Endodermal cell (in vitro differentiated cells): ENCODE data around the gene STK39. TPM values are rescaled to one million over a fixed set of nuclear protein-coding genes. Genes with fewer than 3 reads are reported as not detected.

Experiments used
- DNase-seq: peaks from one replicate; pipeline ENCODE4 v3.0.0-alpha.2; 2017
- H3K27ac ChIP-seq: 2 replicates; pipeline ENCODE4 v1.5.1; 2013; ENCODE audit warnings: mild to moderate bottlenecking, low read depth, low read length, moderate library complexity
- H3K27me3 ChIP-seq: 2 replicates; pipeline ENCODE4 v1.6.1; 2013; ENCODE audit warnings: mild to moderate bottlenecking, low read length, moderate library complexity; ENCODE audit not compliant: insufficient read depth, control insufficient read depth, poor library complexity, severe bottlenecking
- H3K36me3 ChIP-seq: 2 replicates; pipeline ENCODE4 v1.7.0; 2013; ENCODE audit warnings: mild to moderate bottlenecking, low read length, moderate library complexity; ENCODE audit not compliant: control insufficient read depth, insufficient read depth
- H3K4me1 ChIP-seq: one replicate; pipeline ENCODE4 v1.7.0; 2013; ENCODE audit warnings: low read length; ENCODE audit not compliant: control insufficient read depth, insufficient read depth
- H3K4me3 ChIP-seq: 2 replicates; pipeline ENCODE4 v1.5.1; 2013; ENCODE audit warnings: mild to moderate bottlenecking, low read length, moderate library complexity
- H3K9ac ChIP-seq: 2 replicates; pipeline ENCODE4 v1.6.1; 2013; ENCODE audit warnings: mild to moderate bottlenecking, low read length, moderate library complexity; ENCODE audit not compliant: poor library complexity, severe bottlenecking; ENCODE audit errors: extremely low read depth
- H3K9me3 ChIP-seq: 2 replicates; pipeline ENCODE4 v1.6.1; 2013; ENCODE audit warnings: mild to moderate bottlenecking, low read length, moderate library complexity; ENCODE audit not compliant: control insufficient read depth
- H3K27ac Mint-ChIP-seq: 2 replicates; pipeline ENCODE4 v1.8.0; 2020; ENCODE audit warnings: mixed read lengths
- H3K27me3 Mint-ChIP-seq: 2 replicates; pipeline ENCODE4 v1.8.0; 2021; ENCODE audit warnings: mild to moderate bottlenecking, mixed read lengths; ENCODE audit not compliant: insufficient read depth
- H3K36me3 Mint-ChIP-seq: 2 replicates; pipeline ENCODE4 v1.8.0; 2020; ENCODE audit warnings: low read depth, mixed read lengths
- H3K4me1 Mint-ChIP-seq: 2 replicates; pipeline ENCODE4 v1.8.0; 2020; ENCODE audit warnings: mixed read lengths
- H3K4me3 Mint-ChIP-seq: 2 replicates; pipeline ENCODE4 v1.8.0; 2020; ENCODE audit warnings: mild to moderate bottlenecking, moderate library complexity, mixed read lengths
- H3K9me3 Mint-ChIP-seq: 2 replicates; pipeline ENCODE4 v1.8.0; 2020; ENCODE audit warnings: mild to moderate bottlenecking, mixed read lengths
- WGBS, 2 experiments: methylation state at CpG; one replicate each; pipeline versions ENCODE4 v1.1.5 to v1.1.7; 2013; ENCODE audit warnings: missing lambda C conversion rate in 2 of 2, mixed read lengths in 1 of 2; ENCODE audit not compliant: insufficient coverage in 1 of 2, insufficient read length in 1 of 2; 5-methylcytosine and 5-hydroxymethylcytosine counted together
- total RNA-seq, 2 donors: library from RNA; stranded (reverse); fragmentation: NEBNext Ultra II Directional in 1 of 2; extraction: Animal tissue kit (Norgen Biotek cat#: 25700) in 1 of 2; gene quantifications; 2 replicates in 1 of 2; 3 replicates in 1 of 2; pipeline ENCODE4 v1.2.1, GENCODE V29; 2021
- TF ChIP-seq, protein P1 (sequence below): fragments of 200-600 bp; sonication (generic); conservative IDR thresholded peaks from 2 replicates; pipeline ENCODE4 v1.5.0; 2021; ENCODE audit warnings: antibody characterized with exemption, mild to moderate bottlenecking

The STK39 gene
- total RNA-seq, 2 donors from 2014 or later = 22.3 to 31.5 TPM

DNA sequence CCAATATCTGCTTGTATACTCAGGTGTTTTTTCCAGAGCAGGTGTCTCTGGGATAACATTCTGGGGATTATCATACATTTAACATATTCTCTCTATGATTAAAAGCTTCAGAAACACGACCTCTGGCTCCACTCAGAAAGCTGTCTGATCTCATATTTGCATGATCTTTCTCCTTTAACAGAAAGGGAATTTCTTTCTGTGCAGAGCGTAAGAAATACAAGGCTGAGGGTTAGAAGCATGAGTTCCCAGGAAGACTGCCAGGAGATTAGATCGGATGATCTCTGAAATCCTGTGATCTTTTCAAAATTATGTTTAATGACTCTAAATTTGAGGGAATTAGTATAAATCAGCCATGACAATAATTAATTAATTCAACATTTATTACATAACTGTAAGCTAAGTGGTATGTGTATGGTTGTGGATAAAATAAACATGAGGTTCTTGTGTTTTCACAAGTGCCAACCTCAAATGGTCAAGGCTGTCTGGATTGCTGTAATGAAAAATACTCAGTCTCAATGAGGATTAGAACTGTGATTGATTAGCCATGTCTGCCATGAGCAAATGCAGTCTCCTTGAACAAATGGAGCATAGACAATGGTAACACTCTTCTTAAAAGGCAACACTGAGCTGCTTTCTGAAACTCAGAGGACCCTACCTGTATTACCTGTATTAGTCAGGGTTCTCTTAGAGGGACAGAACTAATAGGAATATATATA is 304.9 kb downstream of the STK39 start:
- H3K9me3 ChIP-seq = no peaks in the 10 kb centered on the region
- H3K4me3 ChIP-seq = no peak overlapping the region
- no peaks in the 10 kb centered on the region for H3K36me3 Mint-ChIP-seq
- TF ChIP-seq, protein P1, sequence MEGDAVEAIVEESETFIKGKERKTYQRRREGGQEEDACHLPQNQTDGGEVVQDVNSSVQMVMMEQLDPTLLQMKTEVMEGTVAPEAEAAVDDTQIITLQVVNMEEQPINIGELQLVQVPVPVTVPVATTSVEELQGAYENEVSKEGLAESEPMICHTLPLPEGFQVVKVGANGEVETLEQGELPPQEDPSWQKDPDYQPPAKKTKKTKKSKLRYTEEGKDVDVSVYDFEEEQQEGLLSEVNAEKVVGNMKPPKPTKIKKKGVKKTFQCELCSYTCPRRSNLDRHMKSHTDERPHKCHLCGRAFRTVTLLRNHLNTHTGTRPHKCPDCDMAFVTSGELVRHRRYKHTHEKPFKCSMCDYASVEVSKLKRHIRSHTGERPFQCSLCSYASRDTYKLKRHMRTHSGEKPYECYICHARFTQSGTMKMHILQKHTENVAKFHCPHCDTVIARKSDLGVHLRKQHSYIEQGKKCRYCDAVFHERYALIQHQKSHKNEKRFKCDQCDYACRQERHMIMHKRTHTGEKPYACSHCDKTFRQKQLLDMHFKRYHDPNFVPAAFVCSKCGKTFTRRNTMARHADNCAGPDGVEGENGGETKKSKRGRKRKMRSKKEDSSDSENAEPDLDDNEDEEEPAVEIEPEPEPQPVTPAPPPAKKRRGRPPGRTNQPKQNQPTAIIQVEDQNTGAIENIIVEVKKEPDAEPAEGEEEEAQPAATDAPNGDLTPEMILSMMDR = no peak
- no peak for DNase-seq
- H3K27ac Mint-ChIP-seq = no peak overlapping the region
- peaks cover 8% of the 10 kb centered on the region for H3K4me1 Mint-ChIP-seq
- no peaks in the 10 kb centered on the region for H3K4me1 ChIP-seq
- WGBS, 2 experiments = 89 to 92% methylated on average over 2 to 3 of the region's 3 CpGs
- no peaks in the 10 kb centered on the region for H3K27me3 Mint-ChIP-seq
- H3K27ac ChIP-seq = no peak overlapping the region
- no peak overlapping the region for H3K9ac ChIP-seq
- H3K27me3 ChIP-seq = no peaks in the 10 kb centered on the region
- H3K9me3 Mint-ChIP-seq = no peaks in the 10 kb centered on the region
- no peaks in the 10 kb centered on the region for H3K36me3 ChIP-seq
- no peak overlapping the region for H3K4me3 Mint-ChIP-seq

DNA sequence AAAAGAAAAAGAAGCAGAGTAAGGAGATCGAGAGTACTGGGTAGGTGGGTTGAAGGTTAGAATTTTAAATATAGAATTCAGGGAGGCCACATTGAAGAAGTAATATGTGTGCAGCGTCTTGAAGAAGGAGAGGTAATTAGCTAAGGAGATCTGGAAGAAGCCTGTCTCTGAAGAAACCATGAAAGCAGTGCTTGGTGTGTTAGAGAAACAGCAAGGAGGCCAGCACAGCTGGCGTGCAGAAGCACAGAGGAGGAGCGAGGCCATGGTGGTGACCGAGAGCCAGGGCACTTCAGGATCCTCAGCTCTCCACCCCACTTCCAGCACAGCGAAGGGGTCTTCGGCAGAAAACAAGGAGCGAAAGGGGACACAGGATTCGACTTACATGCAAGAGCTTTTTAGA is 305.8 kb downstream of the STK39 start:
- no peak overlapping the region for H3K27ac Mint-ChIP-seq
- H3K4me3 Mint-ChIP-seq = no peak overlapping the region
- H3K36me3 Mint-ChIP-seq = no peaks in the 10 kb centered on the region
- Histone ChIP-seq H3K4me3 (no peak overlapping the region), H3K4me1 (no peaks in the 10 kb centered on the region), H3K27me3 (no peaks in the 10 kb centered on the region), H3K27ac (no peak overlapping the region), H3K36me3 (no peaks in the 10 kb centered on the region), H3K9ac (no peak overlapping the region), H3K9me3 (no peaks in the 10 kb centered on the region)
- H3K4me1 Mint-ChIP-seq = peaks cover 13% of the 10 kb centered on the region
- no peaks in the 10 kb centered on the region for H3K9me3 Mint-ChIP-seq
- TF ChIP-seq, protein P1 = no peak
- DNase-seq = no peak
- WGBS, 2 experiments = 92% methylated on average over 5 to 9 of the region's 9 CpGs
- no peaks in the 10 kb centered on the region for H3K27me3 Mint-ChIP-seq

DNA sequence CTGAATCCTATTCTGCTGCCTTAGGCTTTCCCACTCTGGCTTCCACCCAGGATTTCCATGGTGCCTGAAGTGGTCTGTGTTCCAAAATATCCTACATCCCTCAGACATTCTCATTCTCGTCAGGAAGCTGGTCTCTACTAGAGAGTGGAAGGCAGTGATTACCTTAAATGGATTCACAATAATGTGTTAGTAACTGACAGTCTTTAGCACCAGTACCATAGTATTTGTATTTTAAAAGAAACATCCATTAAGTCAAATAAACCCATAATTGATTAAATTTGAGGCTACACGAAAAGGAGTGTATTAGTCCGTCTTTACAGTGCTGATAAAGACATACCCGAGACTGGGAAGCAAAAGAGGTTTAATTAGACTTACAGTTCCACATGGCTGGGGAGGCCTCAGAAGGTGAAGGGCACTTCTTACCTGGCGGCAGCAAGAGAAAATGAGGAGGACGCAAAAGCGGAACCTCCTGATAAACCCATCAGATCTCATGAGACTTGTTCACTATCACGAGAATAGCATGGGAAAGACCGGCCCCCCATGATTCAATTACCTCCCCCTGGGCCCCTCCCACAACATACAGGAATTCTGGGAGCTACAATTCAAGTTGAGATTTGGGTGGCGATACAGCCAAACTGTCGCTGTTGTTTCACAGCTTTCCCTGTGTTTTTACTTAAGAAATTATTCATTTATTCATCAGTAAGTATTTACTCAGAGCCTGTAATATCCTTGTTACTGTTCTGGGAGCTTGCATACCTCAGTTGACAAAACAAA is 306.5 kb downstream of the STK39 start:
- Histone ChIP-seq H3K36me3 (no peaks in the 10 kb centered on the region), H3K27me3 (no peaks in the 10 kb centered on the region), H3K9ac (no peak overlapping the region), H3K4me3 (no peak overlapping the region), H3K27ac (no peak overlapping the region), H3K4me1 (no peaks in the 10 kb centered on the region), H3K9me3 (no peaks in the 10 kb centered on the region)
- Mint-ChIP-seq H3K9me3 (no peaks in the 10 kb centered on the region), H3K27ac (no peak overlapping the region), H3K4me1 (peaks cover 14% of the 10 kb centered on the region), H3K27me3 (no peaks in the 10 kb centered on the region), H3K4me3 (no peak overlapping the region), H3K36me3 (no peaks in the 10 kb centered on the region)
- TF ChIP-seq, protein P1 = no peak
- DNase-seq = no peak
- WGBS, 2 experiments = 83 to 94% methylated on average over 1 to 11 of the region's 11 CpGs
